ENCODE measurements around the gene SEPTIN8.

DNA sequence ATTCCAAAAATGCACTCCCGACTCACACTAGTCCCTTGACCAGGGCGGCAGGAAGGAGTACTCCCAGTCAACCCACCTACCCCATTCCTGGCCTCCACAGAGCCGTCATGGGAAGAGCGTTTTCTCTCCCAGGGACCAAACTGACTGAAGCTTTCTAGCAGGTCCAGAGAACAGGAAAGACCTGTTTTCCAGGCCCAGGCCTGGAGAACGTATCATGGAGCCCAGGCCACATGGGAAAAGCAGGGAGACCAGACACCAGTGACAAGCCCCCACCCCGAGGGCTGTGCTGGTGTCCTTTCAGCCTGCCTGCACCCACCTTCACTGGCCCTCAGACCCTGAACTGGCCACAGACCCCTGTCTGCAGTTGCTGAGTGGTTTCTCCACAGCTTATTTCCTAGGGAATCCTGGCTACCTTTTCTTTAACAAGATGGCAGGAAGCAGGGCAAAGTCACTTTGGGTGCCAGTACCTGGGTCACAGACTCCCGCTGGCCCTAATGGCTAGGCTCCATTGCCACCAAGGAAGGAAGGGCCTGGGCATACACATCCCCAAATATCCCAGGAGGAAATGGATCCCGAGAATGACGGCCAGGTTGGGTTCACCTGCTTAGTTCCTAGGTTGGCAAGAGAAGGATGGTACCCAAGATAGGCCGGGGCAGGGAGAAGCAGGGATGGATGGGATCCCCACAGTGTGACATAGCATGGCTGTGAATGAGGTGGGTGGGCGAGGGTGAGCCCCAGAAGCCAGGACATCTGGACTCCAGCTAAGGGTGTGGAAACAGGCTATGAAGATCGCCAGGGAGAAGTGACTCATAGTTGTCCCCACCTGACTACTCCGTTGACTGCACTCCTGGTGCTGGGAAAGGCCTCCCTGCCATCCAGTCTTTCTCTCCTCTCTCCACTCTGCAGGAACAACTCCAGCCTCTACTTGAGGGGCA is 17.7 kb downstream of the SEPTIN8 start:
- TF ChIP-seq, protein P1, sequence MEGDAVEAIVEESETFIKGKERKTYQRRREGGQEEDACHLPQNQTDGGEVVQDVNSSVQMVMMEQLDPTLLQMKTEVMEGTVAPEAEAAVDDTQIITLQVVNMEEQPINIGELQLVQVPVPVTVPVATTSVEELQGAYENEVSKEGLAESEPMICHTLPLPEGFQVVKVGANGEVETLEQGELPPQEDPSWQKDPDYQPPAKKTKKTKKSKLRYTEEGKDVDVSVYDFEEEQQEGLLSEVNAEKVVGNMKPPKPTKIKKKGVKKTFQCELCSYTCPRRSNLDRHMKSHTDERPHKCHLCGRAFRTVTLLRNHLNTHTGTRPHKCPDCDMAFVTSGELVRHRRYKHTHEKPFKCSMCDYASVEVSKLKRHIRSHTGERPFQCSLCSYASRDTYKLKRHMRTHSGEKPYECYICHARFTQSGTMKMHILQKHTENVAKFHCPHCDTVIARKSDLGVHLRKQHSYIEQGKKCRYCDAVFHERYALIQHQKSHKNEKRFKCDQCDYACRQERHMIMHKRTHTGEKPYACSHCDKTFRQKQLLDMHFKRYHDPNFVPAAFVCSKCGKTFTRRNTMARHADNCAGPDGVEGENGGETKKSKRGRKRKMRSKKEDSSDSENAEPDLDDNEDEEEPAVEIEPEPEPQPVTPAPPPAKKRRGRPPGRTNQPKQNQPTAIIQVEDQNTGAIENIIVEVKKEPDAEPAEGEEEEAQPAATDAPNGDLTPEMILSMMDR (IDR thresholded peaks at IDR 0.05): no peak
- TF ChIP-seq EP300 (IDR thresholded peaks at IDR 0.05): no peak
- no peak for TF ChIP-seq POLR2A (IDR thresholded peaks at IDR 0.05)
